22Rv1 (cell line): ENCODE data around the gene AGBL1.

Experiments
- CTCF ChIP-seq: fragments of 450-650 bp; IDR thresholded peaks from 2 replicates; pipeline ENCODE4 v1.5.1; 2017; ENCODE audit warnings: mild to moderate bottlenecking
- ZFX ChIP-seq: fragments of 450-650 bp; IDR thresholded peaks from 2 replicates; pipeline ENCODE4 v1.6.1; 2017; ENCODE audit warnings: antibody characterized with exemption, borderline replicate concordance

- TF ChIP-seq CTCF = no peak
- no peak for TF ChIP-seq ZFX
Observed at GRCh38 chr15:86553108-86553507, 473.4 kb downstream of the AGBL1 start.
